HG03095 (cell line): Measurements from ENCODE around the gene GMIP.

ENCODE experiments used
- ATAC-seq: cut with Tn5 transposase; IDR thresholded peaks from one replicate; pipeline ENCODE4 v1.9.1; 2021; ENCODE audit warnings: moderate library complexity; ENCODE audit not compliant: unreplicated experiment

The GMIP gene

GRCh38 chr19:19579533-19580361 lies 63.7 kb downstream of the GMIP start:
- ATAC-seq = no peak
